Ovary (tissue), 9 donors: Measurements from ENCODE around the gene TTC9C. TPM values are rescaled to one million over a fixed set of nuclear protein-coding genes. Genes with fewer than 3 reads are reported as not detected.
A peak's percentile ranks its signal among the peaks of the same experiment; 100 is the strongest.

Source experiments
- DNase-seq, 5 donors: peaks; one replicate each; pipeline ENCODE4 v3.0.0-alpha.2; 2019 to 2020
- H3K27ac ChIP-seq, 2 donors: fragments of 200-600 bp; one replicate each; pipeline versions ENCODE4 v1.5.1 to v1.8.0; 2019 to 2022
- H3K27me3 ChIP-seq: fragments of 200-600 bp; one replicate; pipeline ENCODE4 v1.8.0; 2022
- H3K36me3 ChIP-seq: fragments of 200-600 bp; sonication (generic); one replicate; pipeline ENCODE4 v1.5.1; 2019
- H3K4me1 ChIP-seq: one replicate; pipeline ENCODE4 v1.8.1; 2013; ENCODE audit warnings: mild to moderate bottlenecking, moderate library complexity; ENCODE audit not compliant: insufficient read depth
- H3K4me3 ChIP-seq: fragments of 200-600 bp; sonication (generic); one replicate; pipeline ENCODE4 v1.5.1; 2017
- H3K9me3 ChIP-seq, 2 donors: fragments of 200-600 bp in 1 of 2; sonication (generic) in 1 of 2; one replicate each; pipeline versions ENCODE4 v1.5.1 to v1.8.1; 2013 to 2019; ENCODE audit warnings: mild to moderate bottlenecking in 1 of 2, moderate library complexity in 1 of 2
- EP300 ChIP-seq: sonication (generic); formaldehyde crosslinking; IDR thresholded peaks from one replicate; pipeline ENCODE4 v1.6.1; 2017; ENCODE audit warnings: antibody characterized with exemption
- POLR2A ChIP-seq: fragments of 450-650 bp; IDR thresholded peaks from one replicate; pipeline ENCODE4 v1.6.1; 2017; ENCODE audit warnings: antibody characterized with exemption, mild to moderate bottlenecking, moderate library complexity
- WGBS, 3 donors: extraction: QIAGEN DNeasy Blood & Tissue Kit in 1 of 3; methylation state at CpG; one replicate each; pipeline versions ENCODE4 v1.1.5 to v1.1.7; 2013 to 2017; 5-methylcytosine and 5-hydroxymethylcytosine counted together
- intact Hi-C, 4 donors: fragments of 100-400 bp; cut with DNase I; formaldehyde crosslinking; loops; one replicate each; pipeline versions ENCODE4 v1.11.0 to v1.15.1; 2022 to 2023
- polyA plus RNA-seq, 2 donors: library from polyadenylated mRNA; stranded (reverse); fragments of 200-250 nt in 1 of 2; fragments of 350-450 nt in 1 of 2; fragmentation: Illumina TruSeq in 1 of 2; extraction: RNeasy Lipid Tissue Mini Kit (QIAGEN cat#74804) in 1 of 2; gene quantifications; one replicate each; pipeline ENCODE4 v1.2.3, GENCODE V29; 2013 to 2014
- total RNA-seq, 7 donors: library from RNA; depleted of rRNA in 2 of 7; stranded (reverse); fragments of >200 nt in 2 of 7; fragmentation: NEBNext Ultra II Directional in 3 of 7; extraction: Animal tissue kit (Norgen Biotek cat#: 25700) in 3 of 7; gene quantifications; one replicate each; pipeline versions ENCODE4 v1.1.0 to v1.2.4, GENCODE V29; 2016 to 2023
- TF ChIP-seq, protein P1 (sequence below), 3 donors: fragments of 450-650 bp in 2 of 3; fragments of 200-600 bp in 1 of 3; IDR thresholded peaks; one replicate each; pipeline versions ENCODE4 v1.5.1 to v1.8.0; 2016 to 2022; ENCODE audit warnings: antibody characterized with exemption in 3 of 3, mild to moderate bottlenecking in 1 of 3
- donor health status: DM: no; HTN: no; CAD: no; lungs with moderate emphysema.
- donor health status: DM: no; HTN: no; CAD: no.
- donor health status: Bipolar disorder and iron deficiency.
- donor health status: DM: yes; HTN: yes; CAD: no.
- donor health status: DM: no; HTN: no; CAD: no.
- donor health status: DM: yes; HTN: yes; CAD: no.

TTC9C gene
- total and polyA plus RNA-seq, 9 donors: 19.4 to 53.6 (median 30.5) TPM

DNA sequence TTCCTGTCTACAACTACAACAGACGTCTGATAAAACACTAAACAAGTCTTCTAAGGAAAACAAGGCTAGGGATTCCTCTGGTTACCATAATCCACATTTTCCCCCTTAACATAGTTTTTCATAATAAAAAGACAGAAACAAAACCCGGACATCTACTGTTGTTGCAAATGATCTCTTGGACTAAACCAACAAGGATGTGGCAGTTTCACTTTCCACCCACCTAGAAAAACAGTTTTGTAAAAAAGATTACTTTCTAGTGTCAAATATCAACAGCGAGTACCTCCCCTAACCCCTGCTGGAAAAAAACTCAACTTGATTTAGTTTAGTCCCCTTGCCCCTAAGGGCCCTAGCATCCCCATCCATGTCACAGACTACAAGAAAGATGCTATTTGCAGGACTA, 15.4 kb upstream of the TTC9C start:
- no peaks in the 10 kb centered on the region for H3K9me3 ChIP-seq
- intact Hi-C loops: no loop called here
- H3K27ac ChIP-seq: no peak overlapping the region

DNA sequence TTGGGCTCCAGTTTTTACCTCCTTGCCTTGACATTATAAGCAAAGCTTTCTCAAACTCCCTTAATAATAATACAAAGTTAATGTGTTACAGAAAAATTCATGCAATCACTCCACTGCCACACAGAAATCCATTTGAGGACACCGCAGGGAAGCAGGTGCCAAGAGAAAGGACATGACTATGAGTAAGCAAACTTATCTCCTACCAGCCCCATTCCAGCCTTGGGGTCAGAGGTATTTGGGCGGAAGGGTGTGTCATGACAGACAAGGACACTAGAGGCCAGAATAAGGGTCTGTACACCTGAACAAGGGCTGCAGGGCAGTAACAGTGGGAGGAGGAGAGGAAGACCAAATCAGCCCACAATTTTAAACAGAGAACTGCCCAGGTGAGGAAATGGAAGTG, 14.9 kb upstream of the TTC9C start:
- WGBS, 3 donors: 79 to 86% (median 80%) methylated on average over 2 of the region's 2 CpGs
- DNase-seq: no peak
- Histone ChIP-seq H3K27me3 (no peaks in the 10 kb centered on the region), H3K36me3 (no peaks in the 10 kb centered on the region), H3K4me3 (no peak overlapping the region), H3K9me3 (no peaks in the 10 kb centered on the region), H3K27ac (no peak overlapping the region), H3K4me1 (peaks cover 5% of the 10 kb centered on the region)
- intact Hi-C loops: no loop called here
- TF ChIP-seq EP300 (no peak), POLR2A (no peak)
- TF ChIP-seq, protein P1, sequence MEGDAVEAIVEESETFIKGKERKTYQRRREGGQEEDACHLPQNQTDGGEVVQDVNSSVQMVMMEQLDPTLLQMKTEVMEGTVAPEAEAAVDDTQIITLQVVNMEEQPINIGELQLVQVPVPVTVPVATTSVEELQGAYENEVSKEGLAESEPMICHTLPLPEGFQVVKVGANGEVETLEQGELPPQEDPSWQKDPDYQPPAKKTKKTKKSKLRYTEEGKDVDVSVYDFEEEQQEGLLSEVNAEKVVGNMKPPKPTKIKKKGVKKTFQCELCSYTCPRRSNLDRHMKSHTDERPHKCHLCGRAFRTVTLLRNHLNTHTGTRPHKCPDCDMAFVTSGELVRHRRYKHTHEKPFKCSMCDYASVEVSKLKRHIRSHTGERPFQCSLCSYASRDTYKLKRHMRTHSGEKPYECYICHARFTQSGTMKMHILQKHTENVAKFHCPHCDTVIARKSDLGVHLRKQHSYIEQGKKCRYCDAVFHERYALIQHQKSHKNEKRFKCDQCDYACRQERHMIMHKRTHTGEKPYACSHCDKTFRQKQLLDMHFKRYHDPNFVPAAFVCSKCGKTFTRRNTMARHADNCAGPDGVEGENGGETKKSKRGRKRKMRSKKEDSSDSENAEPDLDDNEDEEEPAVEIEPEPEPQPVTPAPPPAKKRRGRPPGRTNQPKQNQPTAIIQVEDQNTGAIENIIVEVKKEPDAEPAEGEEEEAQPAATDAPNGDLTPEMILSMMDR (IDR thresholded peaks at IDR 0.05): no peak

More for the DNA sequence above, 15.4 kb upstream of the TTC9C start:
- peaks cover 8% of the 10 kb centered on the region for H3K4me1 ChIP-seq
- H3K36me3 ChIP-seq: no peaks in the 10 kb centered on the region
- 15 to 40% (median 31%) methylated on average over 3 of the region's 3 CpGs for WGBS, 3 donors
- TF ChIP-seq POLR2A (no peak), EP300 (no peak)
- TF ChIP-seq, protein P1 (IDR thresholded peaks at IDR 0.05): no peak
- H3K27me3 ChIP-seq: no peaks in the 10 kb centered on the region
- H3K4me3 ChIP-seq: no peak overlapping the region
- no peak for DNase-seq

DNA sequence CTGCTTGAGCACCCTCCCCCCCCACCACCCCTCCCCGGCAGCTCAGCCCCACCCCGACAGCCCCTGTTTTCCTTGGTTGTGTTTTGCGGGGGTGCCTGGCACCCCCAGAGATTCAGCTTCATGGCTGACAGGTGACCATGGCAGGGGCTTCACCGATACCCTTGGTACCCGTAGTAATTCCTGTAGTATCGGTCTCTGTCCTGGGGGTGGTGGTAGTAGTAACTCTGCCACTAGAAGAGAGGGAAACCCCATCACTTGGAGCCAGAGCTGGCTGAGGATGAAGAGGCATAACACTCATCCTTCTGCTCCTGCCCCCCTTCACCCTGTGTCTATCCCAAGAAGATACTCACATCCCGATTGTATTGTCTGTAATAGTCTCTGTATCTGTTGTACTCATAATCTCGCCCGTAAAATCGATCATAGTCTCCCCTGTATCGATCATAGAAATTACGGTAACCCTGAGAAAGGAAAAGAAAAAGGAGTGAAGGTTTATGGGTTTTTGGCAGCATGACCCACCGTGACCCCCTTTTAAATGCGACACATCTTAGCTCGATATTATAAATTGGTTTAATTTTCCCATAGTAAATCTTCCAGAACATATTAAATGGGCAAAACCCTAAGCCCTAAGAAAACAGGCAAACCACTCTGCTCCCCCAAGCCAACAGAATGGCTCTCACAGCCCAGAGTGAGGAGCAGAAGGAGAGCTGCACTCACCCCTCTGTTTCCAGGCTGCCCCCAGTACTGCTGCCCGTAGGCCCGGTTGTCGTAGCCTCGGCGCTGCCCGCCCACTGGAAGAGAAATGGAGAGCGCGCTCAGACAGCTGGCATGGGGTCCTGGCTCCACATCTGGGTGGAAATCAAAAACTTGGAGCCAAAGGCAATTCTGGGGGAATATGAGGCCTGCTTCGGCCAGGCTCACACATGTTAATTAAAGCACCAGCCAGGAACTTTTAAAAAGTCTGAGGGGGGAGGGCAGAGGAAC, 12.8 kb upstream of the TTC9C start:
- Histone ChIP-seq H3K9me3 (no peaks in the 10 kb centered on the region), H3K27ac (no peak overlapping the region), H3K4me3 (no peak overlapping the region), H3K4me1 (no peaks in the 10 kb centered on the region), H3K27me3 (no peaks in the 10 kb centered on the region), H3K36me3 (no peaks in the 10 kb centered on the region)
- intact Hi-C loops: no loop called here
- peak in 2 of 5 donors; percentile 16 to 17 for DNase-seq
- WGBS, 3 donors: 82 to 88% (median 83%) methylated on average over 24 of the region's 24 CpGs
- no peak for TF ChIP-seq EP300
- TF ChIP-seq, protein P1 (IDR thresholded peaks at IDR 0.05): no peak
- TF ChIP-seq POLR2A: no peak

DNA sequence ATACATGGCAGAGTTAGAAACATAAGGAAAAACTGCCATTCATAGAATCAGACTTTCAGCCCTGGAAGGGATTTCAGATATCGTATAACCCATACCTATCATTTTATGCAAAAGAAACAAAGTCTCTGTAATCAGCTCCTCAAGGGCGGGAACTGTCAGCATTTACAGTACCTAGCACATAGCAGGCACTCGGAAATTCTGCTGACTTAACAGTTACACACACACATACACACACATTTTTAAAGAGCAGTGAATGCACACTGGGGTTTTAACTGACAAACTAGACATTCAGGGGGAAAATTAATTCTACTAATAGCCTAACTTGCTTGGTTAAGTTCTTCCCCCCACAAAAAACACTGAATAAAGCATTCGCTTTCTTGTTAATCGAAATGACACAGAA, 12.1 kb upstream of the TTC9C start:
- no peaks in the 10 kb centered on the region for H3K27me3 ChIP-seq
- H3K4me1 ChIP-seq: no peaks in the 10 kb centered on the region
- DNase-seq: no peak
- 83 to 86% (median 84%) methylated on average over 5 of the region's 5 CpGs for WGBS, 3 donors
- no peak overlapping the region for H3K4me3 ChIP-seq
- H3K36me3 ChIP-seq: no peaks in the 10 kb centered on the region
- TF ChIP-seq POLR2A (no peak), EP300 (no peak)
- TF ChIP-seq, protein P1 (IDR thresholded peaks at IDR 0.05): no peak
- intact Hi-C loops: no loop called here
- H3K27ac ChIP-seq: no peak overlapping the region
- H3K9me3 ChIP-seq: no peaks in the 10 kb centered on the region
